Measurements from ENCODE around the gene NDUFS7.

The NDUFS7 gene

DNA sequence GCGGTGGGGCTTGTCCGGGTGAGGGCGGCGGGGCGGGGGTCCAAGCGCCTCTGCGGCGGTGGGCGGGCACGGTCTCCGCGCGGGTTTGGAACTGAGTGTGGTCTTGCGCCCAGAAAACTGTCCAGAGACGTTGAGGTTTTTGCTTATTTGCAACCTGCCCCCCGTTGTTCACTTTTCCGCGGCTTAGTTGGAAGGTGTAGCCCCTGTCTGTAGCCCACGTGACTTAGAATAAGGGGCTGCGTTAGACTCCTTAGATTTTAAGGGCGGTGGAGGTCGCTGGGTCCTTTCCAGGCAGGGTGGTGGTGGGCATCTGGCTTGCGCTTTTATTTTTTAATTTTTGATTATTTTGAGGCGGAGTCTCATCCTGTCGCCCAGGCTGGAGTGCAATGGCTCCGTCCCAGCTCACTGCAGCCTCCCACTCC is 55.2 kb downstream of the NDUFS7 start:
- H3K4me3 ChIP-seq (ENCODE audit: low read length): peak overlapping the region; percentile 89
- no peak for DNase-seq (ENCODE audit: low read depth, low spot score)

DNA sequence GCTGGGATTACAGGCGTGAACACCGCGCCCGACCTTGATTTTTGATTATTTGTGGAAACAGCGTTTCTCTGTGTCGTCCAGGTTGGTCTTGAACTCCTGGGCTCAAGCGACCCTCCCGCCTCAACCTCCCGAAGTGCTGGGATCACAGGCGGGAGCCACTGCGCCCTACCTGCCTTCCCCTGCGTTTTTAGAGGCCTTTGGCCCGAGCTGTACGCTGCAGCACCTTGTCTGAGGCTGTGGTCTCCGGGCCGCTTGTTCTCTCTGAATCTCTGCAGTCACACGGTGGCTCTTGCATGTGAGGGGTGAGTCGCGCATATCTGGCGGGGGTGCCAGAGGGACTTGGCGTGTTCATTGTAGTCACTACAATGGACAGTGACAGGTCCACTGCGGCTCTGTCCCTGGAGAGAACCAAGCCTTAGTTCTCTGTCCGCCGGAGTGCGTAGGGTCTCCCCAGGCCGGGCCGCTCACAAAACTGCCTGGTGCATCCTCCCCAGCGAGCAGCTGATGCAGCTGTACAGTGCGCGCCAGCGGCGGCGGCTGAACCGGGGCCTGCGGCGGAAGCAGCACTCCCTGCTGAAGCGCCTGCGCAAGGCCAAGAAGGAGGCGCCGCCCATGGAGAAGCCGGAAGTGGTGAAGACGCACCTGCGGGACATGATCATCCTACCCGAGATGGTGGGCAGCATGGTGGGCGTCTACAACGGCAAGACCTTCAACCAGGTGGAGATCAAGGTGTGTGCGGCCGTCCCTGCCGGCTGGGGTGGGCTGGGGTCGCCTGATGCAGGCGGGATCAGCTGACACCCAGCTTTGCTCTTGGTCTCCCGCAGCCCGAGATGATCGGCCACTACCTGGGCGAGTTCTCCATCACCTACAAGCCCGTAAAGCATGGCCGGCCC is 56.1 kb downstream of the NDUFS7 start:
- DNase-seq (ENCODE audit: low read depth, low spot score): peak; percentile 58
- peak overlapping the region; percentile 89 for H3K4me3 ChIP-seq (ENCODE audit: low read length)

DNA sequence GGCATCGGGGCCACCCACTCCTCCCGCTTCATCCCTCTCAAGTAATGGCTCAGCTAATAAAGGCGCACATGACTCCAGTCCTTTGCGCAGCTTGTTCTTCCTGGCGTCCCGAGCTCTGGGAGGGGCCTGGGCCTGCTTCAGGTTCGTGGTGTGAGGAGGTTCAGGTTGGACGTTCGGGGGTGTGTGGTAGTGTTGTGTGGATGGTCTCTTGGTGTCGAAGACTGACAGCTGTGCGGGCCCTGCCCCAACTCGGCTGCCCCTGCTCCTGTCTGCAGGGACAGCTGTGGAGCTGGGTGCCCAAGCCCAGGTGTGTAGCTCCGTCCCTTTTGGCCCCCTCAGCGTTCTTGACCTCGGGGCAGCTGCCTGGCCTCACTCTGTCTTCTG is 56.7 kb downstream of the NDUFS7 start:
- no peak for DNase-seq (ENCODE audit: low read depth, low spot score)
- peak overlapping the region; percentile 89 for H3K4me3 ChIP-seq (ENCODE audit: low read length)

DNA sequence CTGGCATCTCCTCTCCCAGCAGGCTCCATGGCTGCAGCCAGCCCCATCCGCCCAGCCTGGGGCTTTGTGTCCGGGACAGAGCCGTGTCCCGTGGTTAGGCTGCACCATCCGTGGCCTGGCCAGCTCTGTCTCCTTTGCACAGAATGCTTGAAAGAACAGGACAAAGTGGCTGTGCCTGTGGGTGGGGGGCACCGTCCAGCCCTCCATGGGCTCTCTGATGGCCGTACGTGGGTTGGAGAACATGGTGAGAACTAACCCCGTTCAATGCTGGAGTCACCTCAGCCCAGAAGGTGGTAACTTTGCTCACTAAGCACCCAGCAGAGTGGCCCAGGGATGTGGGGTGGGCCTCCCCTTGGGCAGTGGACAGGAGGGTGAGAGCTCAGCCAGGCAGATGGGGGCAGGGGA is 57.3 kb downstream of the NDUFS7 start:
- no peak for DNase-seq (ENCODE audit: low read depth, low spot score)
- H3K4me3 ChIP-seq (ENCODE audit: low read length): no peak overlapping the region

DNA sequence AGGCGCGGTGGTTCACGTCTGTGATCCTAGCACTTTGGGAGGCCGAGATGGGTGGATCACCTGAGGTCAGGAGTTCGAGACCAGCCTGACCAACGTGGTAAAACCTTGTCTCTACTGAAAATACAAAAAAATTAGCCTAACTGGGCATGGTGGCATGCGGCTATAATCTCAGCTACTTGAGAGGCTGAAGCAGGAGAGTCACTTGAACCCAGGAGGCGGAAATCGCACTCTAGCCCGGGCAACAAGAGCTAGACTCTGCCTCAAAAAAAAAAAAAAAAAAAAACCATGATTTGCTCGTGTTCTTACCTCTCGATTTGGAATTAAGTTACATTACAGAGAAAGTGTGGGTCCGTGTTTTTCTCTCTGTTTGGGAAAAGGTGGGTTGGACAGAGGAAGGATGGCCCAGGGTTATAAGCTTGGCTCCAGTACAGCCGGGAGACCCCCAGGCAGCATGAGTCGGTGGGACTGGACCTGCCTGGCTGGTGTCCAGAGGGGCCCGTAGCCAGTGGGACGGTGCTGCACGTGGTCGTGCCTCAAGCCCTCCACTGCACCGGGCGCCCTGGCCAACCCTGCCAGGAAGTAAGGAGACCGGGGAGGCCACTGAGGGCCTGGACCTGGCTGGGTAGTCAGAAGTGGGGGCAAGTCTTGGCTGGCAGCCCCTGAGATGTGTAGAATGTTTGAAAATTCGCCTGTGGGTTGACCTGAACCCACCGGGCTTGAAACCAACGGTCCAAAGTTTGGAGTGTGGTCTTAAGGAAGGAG is 58.2 kb downstream of the NDUFS7 start:
- DNase-seq (ENCODE audit: low read depth, low spot score): no peak
- H3K4me3 ChIP-seq (ENCODE audit: low read length): no peak overlapping the region

Data from Jurkat, Clone E6-1 (cell line).